ENCODE measurements around the gene HECW1.

HECW1 gene

DNA sequence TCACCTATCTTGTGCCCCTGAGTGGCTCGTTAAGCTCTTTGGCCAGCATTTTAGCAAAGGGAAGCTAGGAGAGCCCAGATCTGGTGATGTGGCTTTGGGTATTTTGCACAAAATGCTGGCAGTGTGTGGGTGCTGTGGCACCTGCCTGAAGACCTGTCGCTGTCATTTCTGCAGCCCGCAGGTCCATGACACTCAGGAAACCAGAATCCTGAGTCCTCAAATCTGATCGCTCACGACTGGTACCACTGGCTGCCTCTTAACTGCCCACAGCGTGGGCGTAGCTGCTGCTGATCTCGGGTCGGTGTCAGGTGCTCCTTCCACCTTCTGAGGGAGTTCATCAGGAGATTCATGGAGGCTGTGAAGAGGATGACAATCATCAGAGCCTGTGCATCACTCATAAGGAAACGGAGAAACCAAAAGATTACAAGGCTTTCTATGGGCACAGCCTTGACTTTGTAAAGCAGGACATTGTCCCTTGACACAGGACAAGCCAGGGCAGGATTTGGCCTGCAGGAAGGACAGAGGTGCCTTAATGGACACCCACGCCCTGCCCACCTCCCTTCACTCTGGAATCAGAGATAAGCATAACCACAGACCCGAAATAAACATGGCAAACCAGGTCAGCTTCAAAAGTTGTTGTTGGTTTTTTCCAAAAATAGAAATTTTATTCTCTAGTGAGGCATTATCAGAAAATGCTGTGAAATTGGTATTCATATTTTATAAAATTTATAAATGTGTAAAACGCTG lies 399.5 kb downstream of the HECW1 start:
- no peak for DNase-seq

DNA sequence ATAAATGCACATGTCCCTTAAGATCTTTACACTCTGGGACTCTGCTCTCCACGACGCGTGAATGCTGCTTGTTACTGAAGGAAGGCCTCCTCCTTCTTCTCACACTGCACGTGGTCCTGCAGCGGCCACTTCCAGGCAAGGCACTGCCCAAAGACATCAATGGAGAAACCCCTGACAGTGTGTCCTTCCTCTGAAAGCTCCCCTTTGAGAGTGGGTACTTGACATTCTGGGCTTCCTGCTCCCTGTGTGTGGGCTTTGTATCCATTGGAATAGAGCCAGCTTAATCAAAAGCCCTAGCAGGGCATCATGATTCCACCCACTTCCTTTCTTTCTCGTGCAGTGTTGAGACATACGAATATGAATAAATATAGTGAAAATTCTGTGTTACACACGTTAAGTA lies 400.8 kb downstream of the HECW1 start:
- DNase-seq, result no peak

DNA sequence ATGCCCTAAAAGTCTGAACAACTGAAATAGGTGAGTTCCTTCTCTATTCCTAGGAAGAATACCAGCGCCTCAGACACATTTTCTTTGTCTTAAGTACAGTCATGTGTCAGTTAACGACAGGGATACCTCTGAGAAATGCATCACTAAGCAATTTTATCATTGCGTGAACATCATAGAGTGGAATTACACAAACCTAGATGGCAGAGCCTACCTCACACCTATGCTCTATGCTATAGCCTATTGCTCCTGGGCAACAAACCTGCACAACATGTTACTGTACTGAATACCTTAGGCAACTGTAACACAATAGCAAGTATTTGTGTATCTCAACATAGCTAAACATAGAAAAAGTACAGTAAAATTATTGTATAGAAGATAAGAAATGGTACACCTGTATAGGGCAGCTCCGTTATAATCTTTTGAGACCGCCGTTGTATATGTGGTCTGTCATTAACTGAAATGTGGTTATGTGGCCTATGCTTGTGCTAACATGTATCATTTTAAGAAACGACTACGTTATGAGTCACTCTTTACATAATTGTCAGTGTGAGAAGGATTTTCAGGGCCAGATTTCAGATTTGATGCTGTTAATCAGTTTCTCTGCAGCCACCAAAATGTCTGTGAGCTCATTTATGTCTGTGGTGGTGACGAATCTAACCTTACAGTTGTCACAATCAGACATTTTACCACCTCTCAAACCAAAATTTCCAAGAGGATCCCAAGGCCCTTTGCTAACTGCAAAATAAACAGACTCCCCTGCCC lies 404.3 kb downstream of the HECW1 start:
- no peak for DNase-seq

DNA sequence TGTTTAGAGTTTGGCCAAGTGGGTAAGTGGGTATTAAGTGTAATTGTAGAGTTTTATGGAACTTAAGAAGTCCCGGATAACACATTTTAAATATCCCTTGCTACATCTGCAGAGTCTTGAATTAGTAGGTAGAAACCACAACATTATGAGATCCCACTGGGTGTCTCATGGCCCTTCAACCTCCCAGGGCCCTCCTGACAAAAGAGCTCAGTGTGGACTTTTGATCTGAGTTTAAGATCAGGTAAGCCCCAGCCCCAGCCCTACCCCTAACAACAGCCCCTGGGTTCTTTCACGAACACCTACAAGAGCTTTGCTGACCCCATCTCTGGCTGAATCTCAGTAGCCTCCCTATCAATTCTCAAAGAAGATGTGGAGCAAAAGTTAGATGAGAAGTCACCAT lies 405.0 kb downstream of the HECW1 start:
- no peak for DNase-seq

DNA sequence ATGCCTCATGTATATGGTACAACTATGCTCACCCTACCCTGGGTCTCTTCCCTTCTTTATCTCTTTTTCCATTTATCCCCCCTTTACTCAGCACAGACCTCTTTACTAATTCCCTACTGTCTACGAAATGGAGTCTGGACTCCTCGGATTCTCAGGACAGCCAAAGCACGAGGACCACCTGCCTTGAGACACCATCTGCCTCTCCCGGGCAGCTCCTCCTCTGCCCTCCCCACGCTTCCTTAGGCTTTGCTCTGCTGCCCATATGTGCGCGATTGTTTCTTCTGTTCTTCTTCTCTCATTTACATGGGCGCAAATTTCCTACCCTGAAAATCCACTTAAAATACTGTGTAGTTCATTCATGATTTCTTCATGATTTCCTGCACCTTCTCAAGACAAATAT lies 407.8 kb downstream of the HECW1 start:
- DNase-seq, result no peak

DNA sequence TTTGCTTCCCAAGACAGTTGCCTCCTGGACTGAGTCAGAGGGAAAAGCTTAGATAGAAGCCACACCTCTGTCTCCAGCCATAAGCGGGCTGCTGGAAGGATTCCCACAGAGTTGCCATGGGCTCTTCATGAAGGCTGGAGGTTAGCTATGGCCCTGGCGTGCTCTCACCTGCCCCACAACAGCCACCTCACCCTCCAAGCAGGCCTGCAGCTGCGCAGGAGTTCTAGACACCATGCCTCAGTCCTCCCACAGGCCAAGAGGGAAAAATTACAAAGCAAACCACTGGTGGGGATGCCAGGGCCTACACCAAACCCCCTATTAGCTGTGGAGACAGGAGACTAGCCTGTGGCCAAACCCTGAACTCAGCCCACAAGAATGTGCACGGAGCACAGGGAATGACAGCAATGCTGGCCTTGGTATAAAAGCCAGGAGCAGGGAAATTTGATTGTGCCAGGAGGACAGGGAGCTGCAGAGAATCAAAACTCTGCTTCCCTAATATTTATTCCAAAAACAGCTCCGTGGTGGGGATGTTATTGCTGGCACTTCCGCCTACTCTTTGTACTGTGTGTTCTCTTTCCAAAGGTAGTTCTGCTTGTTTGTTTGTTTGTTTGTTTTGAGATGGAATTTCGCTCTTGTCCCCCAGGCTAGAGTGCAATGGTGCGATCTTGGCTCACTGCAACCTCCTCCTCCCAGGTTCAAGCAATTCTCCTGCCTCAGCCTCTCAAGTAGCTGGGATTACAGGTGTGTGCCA lies 410.1 kb downstream of the HECW1 start:
- no peak for DNase-seq

DNA sequence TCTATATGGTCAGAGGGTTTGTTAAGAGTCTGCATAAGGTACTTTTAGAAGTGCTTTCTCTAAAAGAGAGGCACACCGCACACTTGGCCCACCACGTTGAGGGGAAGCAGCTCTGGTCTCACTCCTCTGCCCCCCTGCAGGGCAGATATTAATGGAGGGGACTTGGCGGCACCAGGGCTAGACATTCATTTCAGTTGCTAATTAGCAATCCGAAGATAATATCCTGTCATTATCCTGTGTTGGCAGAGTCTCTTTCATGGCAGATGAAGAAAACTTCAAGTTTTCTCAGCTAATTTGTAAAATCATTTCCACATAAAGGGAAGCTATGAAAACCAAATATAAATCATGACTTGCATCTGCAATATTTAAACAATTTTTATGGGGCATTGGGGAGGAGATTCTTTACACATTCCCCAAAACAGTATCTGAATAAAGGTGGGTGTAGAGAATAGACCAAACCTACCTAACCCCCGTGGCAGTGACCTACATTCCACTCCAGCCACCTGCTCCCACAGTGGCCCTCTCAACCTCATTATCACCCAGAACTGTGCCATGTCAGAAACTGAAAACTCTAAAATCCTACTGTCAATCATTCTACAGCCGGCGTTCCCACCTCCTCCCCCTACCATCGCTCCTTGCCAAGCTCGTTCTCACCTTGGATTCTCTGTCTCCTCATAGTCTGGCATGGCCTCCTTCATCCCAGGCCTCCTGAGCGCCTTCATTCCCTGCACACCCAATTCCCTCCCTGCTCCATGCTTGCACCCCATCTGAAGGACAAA lies 416.3 kb downstream of the HECW1 start:
- no peak for DNase-seq

DNA sequence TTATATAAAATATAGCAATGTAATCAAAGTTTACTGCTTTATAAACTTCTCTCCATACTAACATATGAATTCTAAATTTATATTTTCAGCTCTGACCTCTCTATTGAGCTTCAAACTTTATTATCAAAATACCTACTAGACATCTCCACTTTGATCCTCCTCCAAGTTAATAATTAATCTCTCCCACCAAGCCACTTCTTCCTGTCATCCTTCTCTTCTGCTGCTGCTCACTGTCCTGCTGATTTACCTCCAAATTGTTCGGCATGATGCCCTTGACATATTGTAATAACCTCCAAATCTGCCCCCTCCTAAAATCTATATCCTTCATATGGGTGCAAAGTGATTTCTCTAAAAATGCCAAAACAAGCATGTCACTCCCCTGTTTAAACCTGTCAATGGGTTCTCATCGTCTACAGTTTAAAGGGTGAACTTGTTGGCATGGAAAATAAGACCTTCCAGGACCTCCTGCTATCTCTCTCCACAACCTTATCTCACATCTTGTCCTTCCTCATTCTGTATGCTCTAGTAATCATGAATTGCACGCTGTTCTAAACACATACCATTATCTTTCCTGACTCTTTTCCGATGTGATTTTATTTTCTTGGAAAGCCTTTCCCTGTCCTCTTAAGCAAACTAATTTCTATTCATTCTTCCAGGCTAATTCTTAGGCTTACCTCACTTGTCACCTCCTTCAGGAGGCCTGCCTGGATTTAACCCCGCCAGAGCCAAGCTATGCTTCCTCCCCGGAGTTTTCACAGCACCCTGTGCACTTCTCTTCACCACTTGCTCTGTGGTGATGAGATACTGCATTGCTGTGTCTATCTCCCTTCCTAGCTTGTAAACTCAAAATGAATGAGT lies 418.3 kb downstream of the HECW1 start:
- DNase-seq, result no peak

DNA sequence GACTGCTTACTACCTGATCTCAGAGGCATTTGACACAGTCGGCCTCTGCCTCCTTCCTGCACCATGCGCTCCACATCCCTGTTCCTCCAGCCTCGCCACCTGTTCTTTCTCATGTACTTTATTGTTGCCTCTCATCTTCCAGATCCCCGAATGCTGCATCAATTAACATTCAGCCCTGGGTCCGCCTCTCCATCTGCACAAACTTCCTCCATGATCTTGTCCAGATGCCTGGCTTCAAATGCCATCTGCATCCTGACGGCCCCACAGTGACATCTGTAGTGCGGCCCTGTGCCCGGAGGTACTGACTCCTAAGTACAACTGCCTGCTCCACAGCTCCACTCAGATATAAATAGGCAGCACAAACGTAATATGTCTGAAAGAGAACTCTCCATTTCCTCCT lies 419.3 kb downstream of the HECW1 start:
- DNase-seq, result no peak

DNA sequence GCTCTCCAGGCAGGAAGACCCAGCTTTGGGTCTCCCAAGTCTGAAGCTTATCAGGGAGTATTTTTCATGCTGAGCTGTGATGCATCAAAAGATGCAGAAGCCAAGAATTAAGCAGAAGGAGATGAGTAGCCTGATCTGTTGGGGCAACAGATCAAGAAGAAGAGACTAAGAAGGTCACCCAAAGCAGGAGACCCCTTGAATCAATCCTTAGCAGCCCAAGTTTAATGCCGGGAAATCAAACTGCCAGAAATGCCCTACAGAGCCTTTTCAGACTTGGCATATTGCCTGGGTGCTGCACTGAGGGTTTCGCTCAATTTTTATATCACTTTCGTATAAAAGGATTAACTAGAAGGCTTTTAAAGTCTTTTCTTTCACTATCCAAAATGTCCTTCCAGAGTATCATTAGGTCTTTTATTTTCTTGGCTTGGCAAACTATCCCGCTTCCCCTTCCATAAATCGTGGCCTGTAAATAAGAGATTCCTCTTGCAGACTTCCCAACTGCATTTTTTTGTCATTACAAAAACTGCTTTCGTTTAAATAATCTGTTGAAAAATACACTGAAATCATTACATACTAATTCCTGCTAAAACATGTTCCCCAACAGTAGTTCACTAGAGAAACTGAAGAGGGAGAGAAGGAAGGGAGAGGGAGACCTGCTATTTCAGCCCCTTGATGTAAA lies 421.5 kb downstream of the HECW1 start:
- no peak for DNase-seq

DNA sequence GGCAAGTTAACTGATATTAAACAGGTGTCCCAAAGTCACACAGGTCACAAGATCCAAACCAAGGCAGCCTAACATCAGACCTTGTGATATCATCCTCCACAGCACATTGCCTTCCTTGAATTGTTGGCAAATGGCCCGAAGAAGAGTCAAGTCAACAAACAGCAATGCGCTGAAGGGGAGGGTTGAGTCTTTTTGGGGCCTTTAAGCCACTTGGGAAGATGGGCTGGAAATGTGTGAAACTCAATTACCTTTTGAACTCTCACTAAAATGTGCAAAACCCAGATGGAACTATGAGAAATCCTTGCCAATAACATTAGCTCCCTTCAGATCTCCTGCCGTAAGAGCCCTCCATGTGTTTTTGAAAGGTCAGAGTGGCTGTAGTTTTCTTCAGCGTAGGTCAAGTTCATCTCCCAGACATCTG lies 422.6 kb downstream of the HECW1 start:
- no peak for DNase-seq

DNA sequence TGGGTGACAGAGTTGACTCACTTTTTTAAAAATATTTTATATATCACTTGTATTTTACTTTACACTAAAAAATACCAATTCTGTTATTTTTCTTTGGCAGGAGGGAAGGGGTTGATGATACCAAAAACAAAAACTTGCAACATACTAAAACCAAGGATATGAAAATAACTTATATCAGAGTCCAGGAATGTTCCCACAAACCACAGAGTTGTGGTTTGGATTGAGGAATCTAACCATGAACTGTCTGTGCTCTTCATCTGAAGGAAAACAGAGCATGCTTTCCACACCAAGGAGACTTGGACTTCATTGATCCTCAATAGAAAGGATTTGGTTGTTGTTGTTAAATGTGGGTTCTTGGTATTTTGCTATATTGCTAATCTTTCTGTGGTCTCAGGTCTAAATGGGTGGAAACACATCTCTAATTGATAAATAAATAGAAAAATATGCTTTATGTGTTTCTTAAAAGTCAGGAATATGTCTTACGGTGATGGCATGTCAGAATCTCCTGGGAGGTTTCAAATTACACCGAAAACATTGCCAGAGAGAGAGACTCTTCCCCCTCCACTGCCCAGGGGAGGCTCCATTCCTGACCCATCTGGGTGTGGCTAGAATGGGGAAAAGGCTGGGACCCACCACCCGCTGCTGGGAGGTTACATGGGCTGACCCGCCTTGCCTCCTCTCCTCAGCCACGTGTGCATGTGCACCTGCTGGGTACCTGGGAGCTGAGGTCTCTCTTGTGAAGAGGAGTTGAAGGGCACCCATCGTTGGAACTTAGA lies 423.6 kb downstream of the HECW1 start:
- DNase-seq, result no peak

DNA sequence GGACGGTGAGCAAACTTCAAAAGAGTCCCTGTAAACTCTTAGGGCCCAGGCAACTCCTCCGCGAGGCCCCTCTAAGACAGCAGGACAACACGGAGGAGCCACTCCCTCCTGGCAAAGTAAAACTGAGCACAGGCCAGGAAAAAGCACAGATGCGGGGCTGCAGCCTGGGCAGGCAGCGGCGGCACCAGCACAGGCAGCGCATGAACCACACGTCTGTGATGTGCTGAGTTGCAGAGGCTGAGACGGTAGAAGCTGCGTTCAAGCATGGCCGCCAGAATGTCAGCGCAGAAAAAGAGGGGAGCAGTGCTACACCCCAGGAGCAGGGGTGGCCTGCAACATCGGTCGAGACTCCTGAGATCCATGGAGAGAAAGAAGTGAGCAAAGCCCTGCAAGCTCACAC lies 424.3 kb downstream of the HECW1 start:
- DNase-seq, result no peak

DNA sequence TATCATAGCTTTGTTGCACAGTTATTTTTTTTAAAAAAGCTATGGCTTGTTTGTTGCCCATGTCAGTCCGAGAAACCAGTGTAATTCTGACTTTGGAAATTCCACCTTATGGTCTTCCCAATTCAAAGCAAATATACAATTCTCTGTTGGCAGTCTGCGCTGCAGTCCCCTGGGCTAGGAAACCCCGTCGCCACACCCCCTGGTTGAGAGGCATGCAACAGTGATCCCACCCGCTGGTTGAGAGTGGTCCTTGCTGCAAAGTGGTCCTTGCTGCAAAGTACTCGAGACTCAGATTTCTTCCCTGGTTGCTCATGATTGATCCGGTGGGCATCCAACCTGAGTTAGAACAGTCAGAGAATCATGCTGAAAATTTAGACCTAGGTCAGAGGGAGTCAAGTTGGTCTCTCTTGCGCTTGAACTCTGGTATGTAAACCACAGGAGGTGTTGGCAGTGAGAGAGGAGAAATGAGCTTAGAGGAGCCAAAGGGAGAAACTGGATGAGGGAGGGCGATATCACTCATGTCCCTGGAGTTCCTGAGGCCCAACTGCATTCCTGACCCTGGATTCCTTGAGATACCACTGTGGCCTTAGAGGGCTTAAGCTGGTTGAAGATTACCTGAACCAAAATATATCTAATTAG lies 425.4 kb downstream of the HECW1 start:
- DNase-seq, result no peak

DNA sequence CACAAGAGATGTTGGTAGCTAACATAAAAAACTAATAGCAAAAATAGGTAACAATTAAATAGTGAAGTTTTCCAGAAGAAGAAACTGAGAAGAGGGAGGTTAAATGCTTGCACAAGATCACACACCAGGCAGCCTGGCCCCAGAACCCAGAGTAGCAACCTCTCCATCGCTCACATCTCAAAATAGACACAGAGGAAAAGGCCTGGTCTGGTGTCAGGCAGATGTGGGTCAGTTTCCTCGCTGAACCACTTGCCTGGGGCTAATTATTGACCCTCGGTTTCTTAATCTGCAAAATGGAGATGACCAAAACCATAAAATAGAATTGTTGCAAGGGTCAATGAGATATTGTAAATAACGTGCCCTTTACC lies 425.9 kb downstream of the HECW1 start:
- DNase-seq, result no peak

DNA sequence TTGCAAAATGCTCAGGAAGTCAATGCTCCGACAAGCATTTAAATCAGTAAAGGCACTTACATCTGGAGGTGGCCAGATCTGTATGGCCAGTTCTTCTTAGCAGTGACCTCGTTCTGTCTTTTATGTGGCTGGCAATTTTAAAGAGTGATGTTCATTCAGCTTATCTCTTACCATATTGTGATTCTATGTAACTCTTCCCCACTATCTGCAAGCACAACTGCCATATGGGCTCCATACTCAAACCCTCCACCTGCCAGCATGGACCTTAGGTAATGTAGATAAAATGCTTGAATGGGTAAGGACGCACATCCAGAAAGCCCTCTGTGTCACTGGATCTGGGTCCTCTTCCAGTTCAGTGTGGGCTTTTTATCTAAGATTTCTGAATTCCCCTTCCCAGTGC lies 428.0 kb downstream of the HECW1 start:
- no peak for DNase-seq

DNA sequence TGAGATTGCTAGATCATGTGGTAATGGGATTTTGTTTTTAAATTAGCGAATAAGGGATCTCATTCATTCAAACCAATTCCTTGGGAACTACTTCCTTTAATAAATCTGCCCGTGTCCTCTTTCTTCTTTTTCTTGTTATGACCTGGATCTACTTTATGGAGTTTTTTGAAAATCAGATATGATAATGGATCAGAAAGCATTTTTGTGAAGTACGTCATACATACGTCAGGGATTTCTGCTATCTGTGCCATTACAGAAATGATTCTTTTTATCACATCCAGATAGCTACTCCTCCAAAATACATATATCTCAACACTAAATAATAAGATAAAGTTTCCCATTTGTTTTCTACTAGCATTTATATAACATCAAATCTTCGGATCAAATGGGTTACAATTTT lies 430.3 kb downstream of the HECW1 start:
- no peak for DNase-seq

DNA sequence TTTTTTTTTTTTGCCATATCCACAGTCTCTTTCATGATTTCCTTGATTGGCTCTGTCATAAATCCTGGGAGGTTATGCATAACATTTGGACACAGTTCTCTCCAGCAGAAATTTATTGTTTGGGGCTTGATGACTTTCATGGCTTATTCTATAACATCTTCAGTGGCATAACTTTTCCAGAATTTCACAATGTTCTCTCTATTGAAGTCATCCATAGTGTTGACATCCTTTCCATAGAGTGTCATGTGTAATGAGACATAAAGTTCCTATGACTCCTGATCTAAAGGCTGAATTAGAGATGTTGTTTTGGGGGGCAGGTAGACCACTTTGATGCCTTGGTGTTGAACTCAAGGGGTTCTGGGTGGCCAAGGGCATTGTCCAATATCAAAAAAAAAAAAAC lies 433.8 kb downstream of the HECW1 start:
- DNase-seq, result no peak

DNA sequence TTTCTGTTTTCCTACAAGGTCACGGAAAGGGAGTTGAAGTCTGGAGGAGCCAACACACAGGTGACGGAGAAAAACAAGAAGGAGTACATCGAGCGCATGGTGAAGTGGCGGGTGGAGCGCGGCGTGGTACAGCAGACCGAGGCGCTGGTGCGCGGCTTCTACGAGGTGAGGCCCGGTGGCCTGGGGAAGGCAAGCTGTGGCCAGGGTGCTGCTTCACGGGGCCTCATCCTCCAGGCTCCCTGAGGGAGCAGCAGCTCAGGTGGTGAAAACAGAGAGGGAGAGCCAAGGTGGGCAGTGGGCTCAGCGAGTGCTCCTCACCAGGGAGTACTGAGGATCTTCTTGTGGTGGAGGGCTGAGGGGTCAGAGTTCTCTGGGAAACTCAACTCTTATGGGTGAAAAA lies 438.0 kb downstream of the HECW1 start:
- no peak for DNase-seq

DNA sequence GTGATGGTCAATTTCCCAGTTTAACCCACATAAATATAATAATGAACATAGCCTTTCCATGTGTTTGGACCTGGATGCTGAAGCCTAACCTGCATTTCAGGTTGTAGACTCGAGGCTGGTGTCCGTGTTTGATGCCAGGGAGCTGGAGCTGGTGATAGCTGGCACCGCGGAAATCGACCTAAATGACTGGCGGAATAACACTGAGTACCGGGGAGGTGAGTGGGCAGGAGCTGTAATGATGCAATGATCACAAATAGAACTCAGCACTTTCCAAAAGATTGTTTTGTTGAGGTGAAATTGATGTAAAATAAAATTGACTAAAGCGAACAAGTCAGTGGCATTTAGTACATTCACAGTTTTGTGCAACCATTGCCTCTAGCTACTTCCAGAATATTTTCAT lies 439.7 kb downstream of the HECW1 start:
- no peak for DNase-seq
